Stimulated activated CD8-positive, alpha-beta memory T cell treated with anti-CD3 and anti-CD28 coated beads, Interleukin-15, amount 100 ng/mL, for 24 hours (primary cell): ENCODE data around the gene ADH4.
"Not testable (repeated sequence)": the region's sequence is repeated elsewhere in the genome, so short reads cannot be mapped to it uniquely, and the experiment has no call there.

Source experiments
- DNase-seq: peaks from one replicate; pipeline ENCODE4 v3.0.0-alpha.2; 2020; ENCODE audit warnings: low read depth

Gene ADH4

DNA sequence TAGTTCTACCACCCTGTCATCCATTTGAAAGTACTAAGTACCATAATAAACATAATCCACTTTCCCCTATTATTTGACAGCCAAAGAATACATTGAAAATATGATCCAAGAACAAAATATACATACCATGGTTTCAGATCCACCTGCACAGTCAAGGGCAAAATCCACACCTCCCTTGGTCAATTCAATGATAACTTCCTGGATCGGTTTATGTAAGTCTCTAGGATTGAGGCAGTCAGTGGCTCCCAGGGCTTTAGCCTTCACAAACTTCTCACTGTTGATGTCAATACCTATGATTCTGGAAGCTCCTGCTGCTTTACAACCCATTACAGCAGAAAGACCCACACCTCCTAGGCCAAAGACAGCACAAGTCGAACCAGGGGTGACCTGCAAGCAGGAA, 12.7 kb downstream of the ADH4 start:
- DNase-seq: no peak

GRCh38 chr4:99126376-99126775, 17.7 kb downstream of the ADH4 start:
- DNase-seq: no peak

- DNase-seq: no peak
Observed at GRCh38 chr4:99121008-99121407, 23.1 kb downstream of the ADH4 start.

- DNase-seq: no peak
Observed at GRCh38 chr4:99120501-99120900, 23.6 kb downstream of the ADH4 start.

GRCh38 chr4:99117876-99118693, 26.0 kb downstream of the ADH4 start:
- DNase-seq: no peak

- not testable (repeated sequence) for DNase-seq
Observed at GRCh38 chr4:99117122-99117841, 26.8 kb downstream of the ADH4 start.

DNA sequence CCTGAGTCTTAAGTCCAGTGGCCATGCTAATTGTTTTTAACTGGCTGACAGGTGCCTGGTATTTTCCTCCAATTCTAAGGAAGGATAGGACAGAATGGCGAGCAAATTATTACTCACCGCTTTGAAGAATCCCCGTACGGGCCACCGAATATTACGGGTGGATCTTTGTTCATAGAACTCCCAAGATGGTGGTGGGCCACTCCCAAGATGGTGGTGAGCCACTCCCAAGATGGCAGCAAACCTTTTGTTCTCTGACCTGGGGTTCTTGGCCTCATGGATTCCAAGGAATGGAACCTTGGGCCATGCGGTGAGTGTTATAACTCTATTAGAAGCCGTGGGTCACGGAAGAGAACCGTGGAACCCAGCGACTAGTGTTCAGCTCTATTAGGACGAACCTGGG, 34.8 kb downstream of the ADH4 start:
- DNase-seq: not testable (repeated sequence)

GRCh38 chr4:99104153-99104552, 39.9 kb downstream of the ADH4 start:
- DNase-seq: no peak

DNA sequence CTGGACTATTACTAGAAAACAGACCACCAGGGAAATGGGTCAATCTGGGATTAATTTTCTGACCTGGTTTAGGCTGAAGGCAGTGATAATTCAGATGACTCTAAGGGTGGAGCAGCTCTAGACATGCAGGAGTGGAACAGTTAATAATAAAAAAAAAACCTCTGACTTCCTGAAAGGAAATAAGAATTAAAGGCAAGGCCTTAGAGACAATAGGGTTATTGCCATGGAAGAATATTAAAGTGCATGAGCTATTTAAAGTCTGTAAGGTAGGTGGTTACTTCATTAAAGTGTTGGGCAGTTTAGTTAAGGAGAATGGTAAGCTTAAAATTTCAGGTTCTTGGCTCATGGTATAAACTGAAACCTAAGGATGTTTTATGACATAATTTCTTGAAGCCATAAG, 40.9 kb downstream of the ADH4 start:
- no peak for DNase-seq

GRCh38 chr4:99102634-99103033, 41.5 kb downstream of the ADH4 start:
- no peak for DNase-seq

- DNase-seq: no peak
Observed at GRCh38 chr4:99100876-99101275, 43.2 kb downstream of the ADH4 start.

DNA sequence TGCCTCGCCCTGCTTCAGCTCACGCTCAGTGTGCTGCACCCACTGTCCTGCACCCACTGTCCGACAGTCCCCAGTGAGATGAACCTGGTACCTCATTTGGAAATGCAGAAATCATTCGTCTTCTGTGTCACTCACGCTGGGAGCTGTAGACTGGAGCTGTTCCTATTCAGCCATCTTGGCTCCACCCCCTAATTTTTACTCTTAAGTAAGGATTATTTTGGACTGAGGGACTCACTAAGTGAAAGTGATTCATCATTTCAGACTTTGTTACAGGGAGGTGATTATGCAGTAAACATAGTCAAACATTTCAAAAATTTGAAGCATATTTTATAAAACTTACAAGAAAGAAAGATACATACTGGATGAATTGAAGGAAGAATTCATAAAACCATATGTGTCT, 44.3 kb downstream of the ADH4 start:
- not testable (repeated sequence) for DNase-seq

DNA sequence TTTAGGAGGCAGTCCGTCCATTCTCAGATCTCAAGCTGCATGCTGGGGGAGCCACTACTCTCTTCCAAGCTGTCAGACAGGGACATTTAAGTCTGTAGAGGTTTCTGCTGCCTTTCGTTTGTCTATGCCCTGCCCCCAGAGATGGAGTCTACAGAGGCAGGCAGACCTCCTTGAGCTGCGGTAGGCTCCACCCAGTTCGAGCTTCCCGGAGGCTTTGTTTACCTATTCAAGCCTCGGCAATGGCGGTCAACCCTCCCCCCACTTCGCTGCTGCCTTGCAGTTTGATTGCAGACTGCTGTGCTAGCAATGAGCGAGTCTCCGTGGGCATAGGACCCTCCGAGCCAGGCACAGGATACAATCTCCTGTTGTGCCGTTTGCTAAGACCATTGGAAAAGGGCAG, 44.8 kb downstream of the ADH4 start:
- DNase-seq: no peak

DNA sequence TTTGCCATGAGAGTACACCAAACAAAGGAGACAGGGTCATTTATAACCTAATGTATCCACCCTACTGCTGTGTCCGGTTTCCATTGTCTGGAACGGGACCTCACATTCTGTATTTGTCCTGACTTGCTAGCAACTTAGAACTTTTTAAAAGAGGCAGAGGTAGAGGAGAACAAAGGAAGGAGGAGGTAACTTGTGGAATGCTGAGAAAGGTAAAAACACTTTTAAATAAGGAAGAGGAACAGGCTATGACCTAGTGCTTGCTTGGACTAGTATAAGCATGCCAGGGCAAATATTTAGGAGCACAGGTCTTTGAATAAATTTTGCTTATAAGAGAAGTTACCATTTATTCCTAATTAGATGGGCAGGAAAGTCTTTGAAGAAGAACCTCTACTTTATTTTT, 52.3 kb downstream of the ADH4 start:
- not testable (repeated sequence) for DNase-seq

DNA sequence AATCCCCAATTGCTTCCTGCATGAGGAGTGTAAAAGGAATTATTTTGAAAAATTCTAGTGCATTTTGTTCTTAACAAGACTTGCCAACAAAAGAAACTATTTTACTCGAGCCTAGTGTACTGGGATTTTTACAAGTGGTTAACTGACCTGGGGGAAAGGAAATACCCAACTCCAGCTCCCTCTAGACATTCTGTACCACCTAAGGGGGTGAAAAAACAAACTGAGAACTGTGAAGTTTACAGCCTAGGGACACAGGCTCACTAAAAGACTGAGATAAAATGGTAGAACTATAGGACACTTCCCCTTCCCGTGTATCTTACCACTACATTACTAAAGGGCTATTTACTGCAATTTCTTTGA, 52.9 kb downstream of the ADH4 start:
- no peak for DNase-seq

DNA sequence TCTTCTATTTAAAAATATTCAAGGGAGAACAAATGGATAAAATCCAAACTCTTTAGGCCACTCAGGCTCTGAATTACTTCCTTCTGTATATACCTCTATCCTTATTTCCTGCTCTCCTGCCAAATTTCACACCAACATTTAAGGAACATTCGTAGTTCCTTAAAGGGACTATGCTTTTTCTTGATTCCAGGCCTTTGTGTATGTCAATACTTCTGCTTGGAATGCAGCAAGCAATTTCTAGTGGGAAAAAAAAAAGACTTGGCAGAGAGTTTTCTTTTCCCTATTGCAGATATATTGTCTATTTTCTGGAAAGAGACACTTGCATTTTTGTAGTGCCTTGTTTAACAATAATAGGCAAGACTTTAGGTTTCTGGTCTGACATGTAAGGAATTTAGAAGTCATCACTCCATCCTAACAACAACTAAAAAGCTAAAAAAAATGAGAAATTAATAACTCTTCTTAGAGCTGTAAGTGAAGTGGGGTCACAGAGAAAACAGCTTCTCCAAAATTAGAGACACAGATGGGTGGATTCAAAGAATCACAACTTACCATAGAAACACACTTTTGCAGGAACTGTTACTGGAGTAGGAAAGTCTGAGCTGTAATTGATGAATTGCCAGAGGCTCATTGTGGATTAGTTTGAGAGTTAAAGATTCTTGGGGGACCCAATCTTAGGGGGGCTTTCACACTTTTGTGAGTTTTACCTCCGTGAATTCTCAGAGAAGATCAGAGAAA, 53.4 kb downstream of the ADH4 start:
- no peak for DNase-seq

DNA sequence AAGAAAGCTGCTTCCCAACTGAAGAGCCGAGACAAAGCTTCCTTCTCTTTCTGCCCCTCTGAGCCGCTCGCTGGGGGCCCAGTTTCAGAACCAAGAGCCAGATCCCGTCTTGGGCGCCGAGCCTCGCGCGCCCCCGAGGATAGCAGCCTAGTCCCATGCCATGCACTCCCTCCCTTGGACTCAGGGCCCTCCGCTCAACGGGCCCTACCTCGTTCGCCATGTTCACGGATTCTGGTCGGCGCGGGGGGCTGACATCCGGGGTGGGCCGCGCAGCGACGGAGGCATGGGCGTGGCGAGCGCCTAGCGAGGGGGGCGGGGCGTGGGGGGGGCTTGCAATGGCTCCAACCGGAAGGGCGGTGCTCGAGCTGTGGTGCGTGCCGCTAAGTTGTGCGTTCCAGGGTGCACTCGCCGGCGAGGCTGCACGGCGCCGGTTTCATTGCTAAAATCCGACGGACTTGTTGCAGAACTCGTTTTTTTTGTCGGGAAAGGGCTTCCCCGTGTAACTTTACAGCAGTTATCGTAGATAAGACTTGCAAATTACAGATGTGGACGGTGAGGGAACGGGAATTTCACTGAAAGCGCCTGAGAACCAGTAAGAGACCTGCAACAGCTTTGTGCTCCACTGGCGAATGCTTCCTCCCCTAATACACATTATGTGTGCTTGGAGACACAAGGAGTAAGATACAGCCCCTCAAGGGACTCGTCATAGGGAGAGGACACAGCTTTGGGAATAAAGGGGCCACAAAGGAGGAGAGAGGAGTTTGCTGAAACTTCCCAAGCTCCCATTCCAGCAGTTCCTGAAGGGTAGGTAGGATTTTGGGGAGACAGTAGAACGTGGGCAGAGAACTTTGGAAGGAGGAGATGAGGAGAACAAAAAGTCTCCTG, 55.4 kb downstream of the ADH4 start, which contains the start of gene ADH5:
Gene ADH5 (minus strand): TSS at position 308 of the 885 bp plus-strand sequence. CDS start 88 bp downstream, at position 220.
- DNase-seq: peak; percentile 91

DNA sequence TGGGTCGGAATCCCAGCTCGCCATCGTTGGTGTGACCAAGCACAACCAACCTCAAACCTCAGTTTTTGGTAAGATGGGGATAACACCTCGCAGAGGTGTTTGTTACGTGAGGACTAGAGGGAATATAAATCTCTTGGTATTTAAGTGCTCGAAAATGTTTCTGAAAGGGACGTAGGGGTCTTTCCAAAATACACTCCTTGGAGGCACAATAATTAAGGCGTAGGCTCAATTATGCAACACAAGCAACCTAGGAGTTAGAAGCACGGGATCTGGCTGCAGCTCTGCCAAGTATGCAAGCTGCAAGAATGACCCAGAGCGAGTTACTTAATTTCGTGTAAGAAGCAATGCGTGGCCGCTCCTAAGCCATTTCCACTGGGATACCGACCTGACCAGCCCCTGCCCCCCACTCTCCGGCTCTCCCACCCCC, 56.1 kb downstream of the ADH4 start:
- no peak for DNase-seq

- DNase-seq: no peak
Observed at GRCh38 chr4:99084595-99084994, 59.5 kb downstream of the ADH4 start.

DNA sequence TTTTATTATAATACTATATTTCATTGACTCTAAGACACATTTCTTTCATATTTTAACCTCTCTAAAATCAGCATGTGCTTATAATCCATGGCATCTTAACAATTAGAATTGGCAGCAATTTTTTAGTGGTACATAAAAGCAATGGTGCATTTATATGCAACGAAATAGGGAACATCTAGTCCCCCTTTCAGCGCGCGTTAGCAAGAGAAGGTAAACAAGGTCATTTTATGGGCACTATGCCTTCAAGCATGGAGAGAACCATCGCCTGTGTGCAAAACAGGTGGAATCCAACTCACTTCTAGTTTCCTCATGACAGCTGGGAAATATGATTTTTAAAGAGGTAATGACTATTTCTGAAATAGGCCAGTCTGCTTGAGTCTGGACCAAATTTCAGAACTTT, 61.9 kb downstream of the ADH4 start:
- DNase-seq: no peak

- not testable (repeated sequence) for DNase-seq
Observed at GRCh38 chr4:99080869-99081268, 63.2 kb downstream of the ADH4 start.
